T-helper 9 cell (primary cell): ENCODE data around the gene ASF1B.

ENCODE experiments used
- DNase-seq: peaks from one replicate; pipeline ENCODE4 v3.0.0-alpha.2; 2020

The ASF1B gene

DNA sequence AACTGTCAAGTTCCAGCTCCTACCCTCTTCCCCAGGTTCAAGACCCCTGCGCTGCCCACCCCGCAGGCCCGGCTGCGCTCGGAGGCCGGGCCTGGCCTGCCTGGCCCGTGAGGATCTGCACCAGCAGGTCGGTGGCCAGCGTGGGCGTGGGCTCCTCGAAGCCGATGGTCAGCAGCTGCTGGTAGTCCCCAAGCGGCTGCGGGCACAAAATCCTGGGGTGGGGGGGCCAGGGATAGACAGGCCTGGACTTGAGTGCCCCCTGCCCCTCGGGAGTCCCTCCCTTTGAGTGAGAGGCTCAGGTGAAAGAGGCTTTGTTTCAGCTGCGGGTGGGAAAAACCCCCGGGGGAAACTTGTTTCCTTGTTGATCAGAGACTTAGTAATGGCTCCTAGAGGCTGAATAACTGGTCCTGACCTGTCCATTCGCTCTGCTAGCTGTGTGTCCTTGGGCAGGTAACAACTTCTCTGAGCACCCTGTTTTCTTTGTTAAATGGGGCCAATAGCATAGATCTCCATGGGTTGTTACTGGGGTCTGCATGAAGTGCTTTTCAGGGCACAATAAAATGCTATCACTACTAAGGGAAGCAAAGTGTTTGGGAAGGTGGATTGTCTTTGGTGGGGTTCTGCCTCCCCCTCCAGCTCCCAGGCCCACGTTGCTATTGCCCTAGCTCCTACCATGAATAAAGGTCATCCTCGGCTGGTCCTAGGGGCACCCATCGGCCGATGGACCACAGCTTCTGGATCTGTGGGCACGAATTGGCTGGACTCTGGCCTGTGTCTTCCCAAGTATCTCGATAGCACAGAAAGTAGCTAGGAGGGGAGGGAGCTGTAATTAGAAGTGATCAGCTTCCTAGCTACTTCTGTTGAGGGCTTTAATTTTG is 54.4 kb downstream of the ASF1B start:
- DNase-seq = no peak

DNA sequence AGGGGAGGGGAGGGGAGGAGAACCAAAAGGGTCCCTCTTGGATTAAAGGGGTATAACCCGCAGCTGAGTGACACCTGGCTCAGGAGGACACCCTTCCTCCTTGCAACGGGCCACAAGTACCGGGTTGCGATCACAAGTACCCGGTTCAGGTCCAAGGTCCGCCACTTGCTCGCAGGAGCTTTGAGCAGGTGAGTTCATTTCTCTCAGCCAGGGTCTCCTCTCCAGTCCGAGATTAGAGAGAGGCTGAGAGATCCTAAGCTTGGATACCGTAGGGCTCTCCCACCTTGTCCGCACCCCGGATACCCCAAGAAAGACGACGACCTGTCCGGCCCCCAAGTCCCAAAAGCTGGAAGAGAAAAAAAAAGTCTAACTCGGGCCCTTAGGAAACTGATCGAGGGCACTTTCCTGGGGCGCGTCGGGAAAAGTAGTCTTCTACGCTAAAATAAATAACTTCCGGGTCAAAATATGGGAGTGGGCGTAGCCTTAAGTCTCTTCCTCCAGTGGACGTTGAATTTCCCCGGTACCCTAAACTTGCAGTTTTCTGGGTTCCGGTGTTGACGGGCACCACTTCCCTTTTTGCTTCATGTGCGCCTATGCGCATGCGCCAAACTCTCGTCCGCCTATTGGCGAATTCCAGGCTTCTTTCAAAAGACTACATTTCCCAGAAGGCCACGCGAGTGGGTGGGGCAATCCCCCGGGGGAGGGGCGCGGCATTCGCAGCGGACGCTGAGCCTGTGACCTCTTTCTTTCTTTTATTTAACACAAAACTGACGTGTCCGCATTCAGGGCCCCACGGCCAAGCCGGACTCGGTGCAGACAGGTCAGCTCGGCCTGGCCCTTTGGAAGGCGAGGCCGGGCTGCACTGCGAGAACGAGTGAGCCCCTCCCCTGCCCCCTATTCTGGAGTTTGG is 55.2 kb downstream of the ASF1B start:
- peak; percentile 99 for DNase-seq

DNA sequence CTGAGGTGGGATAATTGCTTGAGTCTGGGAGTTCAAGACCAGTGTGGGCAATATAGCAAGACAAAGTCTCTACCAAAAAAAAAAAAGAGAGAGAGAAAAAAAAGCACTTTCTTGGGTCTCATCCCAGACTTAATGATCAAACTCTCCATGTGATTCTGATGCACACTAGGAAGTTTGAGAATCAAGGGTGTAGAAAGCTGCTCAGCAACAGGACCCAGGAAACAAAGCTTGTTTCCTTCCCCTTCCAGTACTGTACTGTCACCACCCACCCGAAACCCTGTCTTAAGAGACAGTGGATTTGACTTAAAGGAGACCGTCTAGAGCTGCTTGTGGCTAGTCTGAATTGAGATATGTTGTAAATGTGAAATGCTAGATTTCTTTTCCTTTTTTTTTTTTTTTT is 58.0 kb downstream of the ASF1B start:
- no peak for DNase-seq

DNA sequence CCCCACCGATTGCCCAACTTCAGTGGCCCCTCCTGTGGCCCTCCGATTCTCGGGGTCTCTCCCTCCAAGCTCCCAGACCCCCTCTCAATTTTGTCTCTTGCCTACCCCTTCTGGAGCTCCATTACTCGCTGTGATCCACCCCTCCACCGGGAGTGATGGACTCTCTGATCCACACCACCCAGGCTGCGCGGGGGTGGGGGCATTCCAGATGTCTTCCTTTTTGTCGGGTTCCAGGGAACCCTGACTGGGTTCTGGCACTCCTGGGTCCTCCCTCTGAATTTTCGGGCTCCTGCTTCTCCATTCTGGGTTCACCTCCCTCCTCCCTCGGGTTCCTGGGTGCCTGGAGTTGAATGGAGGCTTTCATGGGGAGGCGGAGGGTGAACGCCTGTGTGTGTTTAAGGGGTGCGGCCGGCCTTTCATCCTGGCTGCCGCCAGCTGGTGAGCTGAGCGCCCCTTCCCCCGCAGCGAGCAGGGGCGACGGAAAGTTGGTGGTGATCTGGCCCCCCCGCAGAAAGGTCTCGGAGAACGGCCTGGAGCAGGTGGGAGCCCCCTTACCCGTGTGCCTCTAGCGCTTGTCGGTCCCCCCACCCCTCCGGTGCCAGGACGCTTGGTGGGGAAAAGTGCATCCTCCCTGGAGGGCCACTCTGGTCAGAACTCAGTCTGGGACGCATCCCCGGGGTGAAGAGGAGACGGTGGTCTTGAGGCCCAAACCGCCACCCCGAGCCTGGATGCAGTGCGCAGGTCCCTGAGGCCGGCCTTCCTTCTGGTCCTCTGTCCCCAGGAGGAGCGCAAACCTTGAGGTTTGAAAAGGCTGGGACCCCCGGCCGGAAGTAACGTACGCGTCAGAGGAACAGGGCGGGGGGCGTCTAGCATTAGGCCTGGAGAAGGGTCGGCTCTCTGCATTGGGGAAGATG is 62.2 kb downstream of the ASF1B start:
- no peak for DNase-seq

DNA sequence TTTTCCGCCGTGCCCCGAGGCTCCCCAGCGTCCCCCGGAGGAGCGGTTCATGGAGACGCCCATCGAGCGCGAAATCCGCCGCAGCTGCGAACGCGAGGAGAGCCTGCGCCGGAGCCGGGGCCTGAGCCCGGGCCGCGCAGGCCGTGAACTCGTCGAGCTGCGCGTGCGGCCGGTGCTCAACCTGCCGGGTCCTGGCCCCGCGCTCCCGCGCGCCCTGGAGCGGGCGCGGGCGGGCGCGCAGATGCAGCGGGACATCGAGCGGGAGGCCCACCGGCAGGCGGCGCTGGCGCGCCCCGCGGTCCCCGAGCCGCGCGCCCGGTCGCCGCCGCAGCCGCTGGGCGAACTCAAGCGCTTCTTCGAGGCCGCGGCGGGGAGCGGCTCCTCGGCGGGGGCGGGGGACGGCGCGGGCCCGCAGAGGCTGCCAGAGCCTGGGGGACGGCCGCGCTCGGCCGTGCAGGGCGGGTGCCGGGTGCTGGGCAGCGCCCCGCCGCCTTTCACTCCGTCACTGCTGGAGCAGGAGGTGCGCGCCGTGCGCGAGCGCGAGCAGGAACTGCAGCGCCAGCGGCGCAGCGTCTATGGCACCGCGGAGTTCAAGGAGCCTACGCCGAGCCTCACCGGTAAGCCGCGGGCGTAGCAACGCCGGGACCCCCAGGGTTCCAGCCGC is 63.0 kb downstream of the ASF1B start:
- peak; percentile 72 for DNase-seq

DNA sequence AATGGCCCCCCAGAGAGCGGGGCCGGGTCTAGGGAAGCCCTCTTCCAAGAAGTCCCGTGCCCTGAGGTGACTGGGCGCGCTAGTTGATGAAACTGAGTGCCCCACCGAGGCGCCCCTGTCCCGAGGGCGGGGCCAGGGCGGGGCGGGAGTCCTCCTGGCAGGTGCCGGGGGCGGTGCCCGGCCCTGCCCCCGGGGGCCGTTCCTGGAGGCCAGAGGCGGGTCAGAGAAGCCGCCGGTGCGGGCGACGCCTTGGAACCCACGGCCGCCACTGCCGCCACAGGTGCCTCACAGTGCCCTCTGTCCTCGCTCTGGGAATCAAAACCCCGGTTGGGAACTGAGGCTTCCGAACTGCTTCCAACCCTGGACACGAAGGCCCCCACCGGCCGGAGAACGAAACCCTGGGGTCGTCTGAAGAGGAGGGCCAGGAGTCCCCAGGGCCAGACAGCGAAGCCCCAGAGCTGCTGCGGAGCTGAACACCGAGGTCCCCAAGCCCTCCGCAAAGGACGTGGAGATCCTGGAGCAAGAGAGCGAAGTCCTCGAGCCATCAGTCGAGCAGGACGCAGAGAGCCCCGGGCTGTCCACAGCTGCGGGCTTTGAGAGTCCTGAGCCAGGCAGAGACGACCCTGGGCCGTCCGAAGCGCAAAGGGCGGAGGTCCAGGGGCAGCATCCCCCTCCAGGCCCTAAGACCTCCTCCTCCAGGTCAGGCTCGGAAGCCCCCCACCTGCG is 63.7 kb downstream of the ASF1B start, which contains the start of gene MISP3:
Gene MISP3 (plus strand): TSS at position 252 of the 726 bp plus-strand sequence. CDS start 524 bp downstream, outside the sequence.
- DNase-seq = no peak

DNA sequence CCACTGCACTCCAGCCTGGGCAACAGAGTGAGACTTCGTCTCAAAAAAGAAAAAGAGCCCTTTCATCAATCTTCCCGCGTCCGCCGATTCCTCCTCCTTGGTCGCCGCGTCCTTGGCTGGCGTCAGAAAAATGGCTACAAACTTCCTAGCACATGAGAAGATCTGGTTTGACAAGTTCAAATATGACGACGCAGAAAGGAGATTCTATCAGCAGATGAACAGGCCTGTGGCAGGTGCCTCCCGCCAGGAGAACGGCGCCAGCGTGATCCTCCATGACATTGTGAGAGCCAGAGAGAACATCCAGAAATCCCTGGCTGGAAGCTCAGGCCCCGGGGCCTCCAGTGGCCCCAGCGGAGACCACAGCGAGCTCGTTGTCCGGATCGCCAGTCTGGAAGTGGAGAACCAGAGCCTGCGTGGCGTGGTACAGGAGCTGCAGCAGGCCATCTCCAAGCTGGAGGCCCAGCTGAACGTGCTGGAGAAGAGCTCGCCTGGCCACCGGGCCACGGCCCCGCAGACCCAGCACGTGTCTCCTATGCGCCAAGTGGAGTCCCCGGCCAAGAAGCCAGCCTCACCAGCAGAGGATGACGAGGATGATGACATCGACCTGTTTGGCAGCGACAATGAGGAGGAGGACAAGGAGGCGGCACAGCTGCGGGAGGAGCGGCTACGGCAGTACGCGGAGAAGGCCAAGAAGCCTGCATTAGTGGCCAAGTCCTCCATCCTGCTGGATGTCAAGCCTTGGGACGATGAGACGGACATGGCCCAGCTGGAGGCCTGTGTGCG is 65.9 kb downstream of the ASF1B start:
- no peak for DNase-seq
